ENCODE measurements around the gene BTBD1.

DNA sequence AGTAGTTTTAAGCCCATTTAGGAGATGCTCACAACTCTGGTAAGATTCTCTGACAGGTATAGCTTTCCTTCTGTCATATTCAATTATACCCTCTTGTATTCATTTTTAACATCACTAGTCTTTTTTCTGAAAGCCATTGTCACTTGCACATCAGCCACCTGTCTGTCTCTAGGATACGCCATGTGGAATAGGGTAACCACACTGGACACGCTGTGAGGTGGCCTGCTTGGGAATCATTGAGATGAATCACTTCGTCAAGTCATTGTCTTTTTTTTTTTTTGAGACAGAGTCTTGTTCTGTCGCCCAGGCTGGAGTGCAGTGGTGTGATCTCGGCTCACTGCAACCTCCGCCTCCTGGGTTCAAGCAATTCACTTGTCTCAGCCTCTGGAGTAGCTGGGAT lies 47.8 kb upstream of the BTBD1 start:
- TF ChIP-seq, protein P1, sequence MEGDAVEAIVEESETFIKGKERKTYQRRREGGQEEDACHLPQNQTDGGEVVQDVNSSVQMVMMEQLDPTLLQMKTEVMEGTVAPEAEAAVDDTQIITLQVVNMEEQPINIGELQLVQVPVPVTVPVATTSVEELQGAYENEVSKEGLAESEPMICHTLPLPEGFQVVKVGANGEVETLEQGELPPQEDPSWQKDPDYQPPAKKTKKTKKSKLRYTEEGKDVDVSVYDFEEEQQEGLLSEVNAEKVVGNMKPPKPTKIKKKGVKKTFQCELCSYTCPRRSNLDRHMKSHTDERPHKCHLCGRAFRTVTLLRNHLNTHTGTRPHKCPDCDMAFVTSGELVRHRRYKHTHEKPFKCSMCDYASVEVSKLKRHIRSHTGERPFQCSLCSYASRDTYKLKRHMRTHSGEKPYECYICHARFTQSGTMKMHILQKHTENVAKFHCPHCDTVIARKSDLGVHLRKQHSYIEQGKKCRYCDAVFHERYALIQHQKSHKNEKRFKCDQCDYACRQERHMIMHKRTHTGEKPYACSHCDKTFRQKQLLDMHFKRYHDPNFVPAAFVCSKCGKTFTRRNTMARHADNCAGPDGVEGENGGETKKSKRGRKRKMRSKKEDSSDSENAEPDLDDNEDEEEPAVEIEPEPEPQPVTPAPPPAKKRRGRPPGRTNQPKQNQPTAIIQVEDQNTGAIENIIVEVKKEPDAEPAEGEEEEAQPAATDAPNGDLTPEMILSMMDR (conservative IDR thresholded peaks at IDR 0.05; ENCODE audit: low read depth, low read length): no peak
- TF ChIP-seq EZH2phosphoT487 (IDR thresholded peaks at IDR 0.05; ENCODE audit: borderline replicate concordance, low read length): no peak
